MM.1S (cell line): ENCODE data around the gene JAG2.

Experiments
- CTCF ChIP-seq: fragments of 300-600 bp; sonication (generic); IDR thresholded peaks from 2 replicates; pipeline ENCODE4 v1.5.1; 2016; ENCODE audit warnings: antibody characterized with exemption, low read length, mixed read lengths
- EZH2 ChIP-seq: fragments of 300-600 bp; sonication (generic); optimal IDR thresholded peaks from 2 replicates; pipeline ENCODE3; 2017; ENCODE audit warnings: low read depth, mild to moderate bottlenecking, antibody characterized with exemption, low read length, mixed read lengths

GRCh38 chr14:105124823-105125222 is 43.8 kb downstream of the JAG2 start:
- TF ChIP-seq CTCF (no peak), EZH2 (no peak)
